GM12865 (cell line): ENCODE data around the gene VAV3.

Source experiments
- DNase-seq: peaks from one replicate; pipeline ENCODE4 v3.0.0; 2010; ENCODE audit warnings: low read depth
- H3K4me3 ChIP-seq: 2 replicates; pipeline ENCODE4 v1.5.1; 2011; ENCODE audit warnings: mild to moderate bottlenecking, low read depth, low read length, control low read depth
- TF ChIP-seq, protein P1 (sequence below): IDR thresholded peaks from 2 replicates; pipeline ENCODE4 v1.5.1; 2011; ENCODE audit warnings: low read length, control low read depth, low read depth, inconsistent platforms; ENCODE audit not compliant: insufficient read depth; ENCODE audit errors: missing control alignments

VAV3 gene

DNA sequence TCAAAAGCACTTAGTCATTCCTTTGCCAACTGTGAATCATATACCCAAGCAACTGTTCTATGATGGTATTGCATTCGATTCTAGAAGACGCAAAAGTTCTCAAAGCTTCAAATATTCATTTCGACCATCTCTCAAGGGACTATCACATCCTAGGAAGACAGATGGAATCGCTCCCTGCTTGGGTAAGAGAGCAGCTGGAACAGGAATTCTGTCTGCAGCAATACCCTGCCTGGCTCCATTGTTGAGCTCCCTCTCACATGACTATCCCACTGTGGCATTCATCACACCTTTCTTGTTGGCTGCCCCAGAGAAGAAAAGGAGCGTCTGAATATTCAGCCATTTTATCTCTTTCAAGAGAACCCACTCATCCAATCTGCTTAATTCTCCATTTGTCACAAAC is 426.5 kb downstream of the VAV3 start:
- no peak overlapping the region for H3K4me3 ChIP-seq
- DNase-seq: no peak
- TF ChIP-seq, protein P1, sequence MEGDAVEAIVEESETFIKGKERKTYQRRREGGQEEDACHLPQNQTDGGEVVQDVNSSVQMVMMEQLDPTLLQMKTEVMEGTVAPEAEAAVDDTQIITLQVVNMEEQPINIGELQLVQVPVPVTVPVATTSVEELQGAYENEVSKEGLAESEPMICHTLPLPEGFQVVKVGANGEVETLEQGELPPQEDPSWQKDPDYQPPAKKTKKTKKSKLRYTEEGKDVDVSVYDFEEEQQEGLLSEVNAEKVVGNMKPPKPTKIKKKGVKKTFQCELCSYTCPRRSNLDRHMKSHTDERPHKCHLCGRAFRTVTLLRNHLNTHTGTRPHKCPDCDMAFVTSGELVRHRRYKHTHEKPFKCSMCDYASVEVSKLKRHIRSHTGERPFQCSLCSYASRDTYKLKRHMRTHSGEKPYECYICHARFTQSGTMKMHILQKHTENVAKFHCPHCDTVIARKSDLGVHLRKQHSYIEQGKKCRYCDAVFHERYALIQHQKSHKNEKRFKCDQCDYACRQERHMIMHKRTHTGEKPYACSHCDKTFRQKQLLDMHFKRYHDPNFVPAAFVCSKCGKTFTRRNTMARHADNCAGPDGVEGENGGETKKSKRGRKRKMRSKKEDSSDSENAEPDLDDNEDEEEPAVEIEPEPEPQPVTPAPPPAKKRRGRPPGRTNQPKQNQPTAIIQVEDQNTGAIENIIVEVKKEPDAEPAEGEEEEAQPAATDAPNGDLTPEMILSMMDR: no peak

DNA sequence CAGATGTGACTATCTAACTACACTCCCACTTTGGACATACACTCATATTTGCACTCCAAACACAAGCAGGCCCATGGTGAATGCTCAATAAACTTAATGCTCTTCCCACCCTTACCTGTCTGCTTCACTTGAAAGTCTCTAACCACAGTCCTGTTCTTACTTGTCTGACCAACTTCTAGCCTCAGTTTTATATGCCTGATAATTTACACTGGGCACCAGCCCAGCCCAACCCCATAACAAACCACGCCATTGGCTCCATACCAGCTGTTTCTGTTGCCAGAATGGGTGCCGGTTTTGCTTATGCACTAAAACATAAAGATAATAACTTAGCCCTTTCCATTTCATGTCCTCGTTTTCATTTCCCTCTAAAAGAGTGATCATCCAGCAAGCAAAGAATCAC is 428.7 kb downstream of the VAV3 start:
- TF ChIP-seq, protein P1: no peak
- DNase-seq: no peak
- H3K4me3 ChIP-seq: no peak overlapping the region

DNA sequence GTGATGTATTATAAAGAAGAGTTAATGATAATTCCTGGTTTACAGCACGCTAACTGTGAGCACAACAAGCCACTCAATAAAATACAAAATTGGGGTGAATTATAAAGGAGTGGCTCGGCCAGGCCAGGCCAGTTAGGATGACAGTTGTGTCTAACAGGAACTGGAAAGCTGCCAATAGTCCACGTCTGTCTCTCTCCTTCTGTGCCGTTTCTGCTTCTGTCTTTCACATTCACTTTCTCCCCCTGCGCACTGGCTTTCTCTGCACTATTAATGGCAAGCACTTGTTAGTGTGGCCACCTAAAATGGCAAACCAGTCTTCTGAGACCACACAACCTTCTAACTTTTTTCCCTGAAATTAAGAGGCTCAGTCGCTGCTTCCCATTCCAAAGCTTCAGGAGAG is 429.9 kb downstream of the VAV3 start:
- DNase-seq: peak; percentile 70
- TF ChIP-seq, protein P1: no peak
- no peak overlapping the region for H3K4me3 ChIP-seq

DNA sequence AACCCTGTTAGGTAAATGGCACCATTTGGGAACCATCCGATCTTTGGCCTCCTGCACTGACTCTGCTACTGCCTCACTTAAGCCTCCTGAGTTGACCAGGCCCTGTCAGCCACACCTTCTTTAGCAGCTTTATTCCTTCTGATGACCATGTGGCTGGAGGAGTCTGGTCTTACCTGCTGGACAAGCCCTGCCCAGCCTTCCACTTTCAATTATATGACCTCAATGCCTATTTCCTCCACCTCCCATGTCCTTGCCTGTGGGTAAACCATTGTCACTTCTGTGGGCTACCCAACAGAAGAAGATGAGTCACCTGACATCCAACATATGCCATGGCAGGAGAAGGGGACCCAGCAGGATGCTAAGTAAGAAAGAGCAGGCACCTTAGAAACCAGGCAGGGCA is 430.3 kb downstream of the VAV3 start:
- DNase-seq: no peak
- H3K4me3 ChIP-seq: no peak overlapping the region
- TF ChIP-seq, protein P1: no peak

DNA sequence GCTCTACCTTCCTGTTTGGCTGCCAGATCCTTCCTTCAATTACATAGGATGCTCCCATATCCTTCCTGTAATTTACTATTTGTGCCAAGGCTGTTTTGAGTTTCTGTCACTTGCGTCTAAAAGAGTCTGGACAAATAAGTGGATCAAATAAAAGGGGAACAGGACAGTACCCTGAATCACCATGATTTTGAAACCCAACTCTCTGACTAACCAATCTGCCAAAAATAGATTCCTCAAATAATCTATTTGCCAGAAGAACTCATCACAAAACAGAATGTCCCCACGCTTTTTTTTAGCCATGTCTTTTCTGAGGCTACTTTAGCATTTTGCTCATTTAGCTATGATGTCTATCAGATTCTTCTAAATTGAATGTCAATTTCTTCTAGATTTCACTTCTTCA is 431.5 kb downstream of the VAV3 start:
- no peak for DNase-seq
- H3K4me3 ChIP-seq: no peak overlapping the region
- TF ChIP-seq, protein P1: no peak

DNA sequence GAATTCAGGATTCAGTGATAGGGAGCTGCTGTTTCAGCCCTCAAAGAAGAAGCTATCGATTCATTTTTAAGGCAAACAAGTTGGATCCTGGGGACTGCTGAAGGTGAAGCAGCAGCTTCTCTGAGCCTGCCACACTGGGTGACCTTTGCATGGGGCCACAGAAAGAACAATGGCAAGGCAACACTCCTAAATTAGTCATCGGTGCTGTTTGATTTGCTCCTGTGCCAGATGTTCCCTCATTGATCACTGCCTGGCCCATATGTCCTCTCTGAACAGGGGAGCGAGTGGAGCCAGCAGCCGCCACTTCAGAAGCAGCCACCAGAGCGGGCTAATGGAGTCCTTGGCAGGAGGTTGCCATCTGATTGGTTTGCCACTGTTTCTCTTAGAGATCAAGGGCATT is 432.7 kb downstream of the VAV3 start:
- no peak for DNase-seq
- H3K4me3 ChIP-seq: no peak overlapping the region
- TF ChIP-seq, protein P1: no peak

DNA sequence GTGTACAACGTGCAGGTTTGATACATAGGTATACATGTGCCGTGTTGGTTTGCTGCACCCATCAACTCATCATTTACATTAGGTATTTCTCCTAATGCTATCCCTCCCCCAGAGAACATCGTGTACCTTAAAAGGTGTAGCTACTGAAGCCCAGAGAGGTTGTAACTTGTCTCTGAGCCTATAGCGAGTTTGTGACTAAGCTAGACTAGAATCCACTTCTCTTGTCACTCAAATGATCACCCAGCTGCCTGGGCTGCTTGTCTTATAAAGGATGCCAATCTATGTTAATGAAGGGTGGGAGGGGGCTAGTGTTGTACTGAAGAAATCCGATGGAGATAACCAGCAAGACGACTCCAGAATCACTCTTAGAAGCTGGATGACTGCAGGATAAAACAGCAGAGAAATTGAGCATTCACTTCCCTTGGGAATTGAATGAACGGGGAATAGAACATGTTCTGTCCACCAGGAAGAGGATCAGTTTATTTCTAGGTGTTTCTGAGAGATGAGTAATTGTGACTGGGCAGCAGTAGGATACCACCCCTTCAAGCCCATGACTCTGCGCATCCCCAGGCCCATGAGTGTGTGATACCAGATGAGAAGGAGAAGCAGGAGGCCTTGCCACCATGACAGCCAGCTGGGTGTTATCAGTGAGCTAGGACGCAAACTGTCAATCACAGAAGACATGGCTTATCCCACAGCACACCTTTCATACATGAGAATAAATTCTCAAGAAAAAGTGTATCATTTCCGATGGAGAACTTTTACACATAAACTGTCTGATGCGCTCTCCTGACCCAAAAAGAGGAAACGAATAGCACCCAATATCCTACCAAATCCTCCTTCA is 433.7 kb downstream of the VAV3 start:
- TF ChIP-seq, protein P1: no peak
- no peak for DNase-seq
- no peak overlapping the region for H3K4me3 ChIP-seq
